AG04450 (cell line): ENCODE data around the gene NBAS. TPM values are rescaled to one million over a fixed set of nuclear protein-coding genes. Genes with fewer than 3 reads are reported as not detected.

ENCODE experiments used
- CTCF ChIA-PET: fragments of 300-600, 350-600 bp; formaldehyde crosslinking; extraction: SDS; loops from one replicate; lab custom pipeline; 2022; ENCODE audit warnings: antibody characterized with exemption, inconsistent platforms; lab: Charles Lee
- POLR2A ChIA-PET: fragments of 350-600 bp; formaldehyde crosslinking; extraction: SDS; loops from one replicate; lab custom pipeline; 2021; ENCODE audit warnings: antibody characterized with exemption, inconsistent platforms; lab: Yijun Ruan, JAX
- DNase-seq: peaks from one replicate; pipeline ENCODE4 v3.0.0-alpha.2; 2011; ENCODE audit warnings: low read depth, low spot score
- H3K27ac ChIP-seq: one replicate; pipeline ENCODE4 v1.5.1; 2012; ENCODE audit warnings: low read depth, low read length, control low read depth
- H3K27me3 ChIP-seq: one replicate; pipeline ENCODE4 v1.6.0; 2012; ENCODE audit warnings: low read length; ENCODE audit not compliant: control insufficient read depth, insufficient read depth
- H3K4me3 ChIP-seq: 2 replicates; pipeline ENCODE4 v1.5.1; 2011; ENCODE audit warnings: mild to moderate bottlenecking, low read depth, low read length, control low read depth
- H3K9me3 ChIP-seq: 2 replicates; pipeline ENCODE4 v1.5.1; 2012; ENCODE audit warnings: low read length; ENCODE audit not compliant: control insufficient read depth, insufficient read depth
- polyA plus RNA-seq: library from polyadenylated mRNA; depleted of rRNA; stranded (reverse); fragments of >200 nt; gene quantifications from 2 replicates; pipeline ENCODE4 v1.2.3, GENCODE V29; 2011
- TF ChIP-seq, protein P1 (sequence below): IDR thresholded peaks from 2 replicates; pipeline ENCODE4 v1.5.1; 2011; ENCODE audit warnings: low read depth, low read length, control low read depth, inconsistent platforms

Gene NBAS
- polyA plus RNA-seq, 1 experiment = 45.0 TPM

DNA sequence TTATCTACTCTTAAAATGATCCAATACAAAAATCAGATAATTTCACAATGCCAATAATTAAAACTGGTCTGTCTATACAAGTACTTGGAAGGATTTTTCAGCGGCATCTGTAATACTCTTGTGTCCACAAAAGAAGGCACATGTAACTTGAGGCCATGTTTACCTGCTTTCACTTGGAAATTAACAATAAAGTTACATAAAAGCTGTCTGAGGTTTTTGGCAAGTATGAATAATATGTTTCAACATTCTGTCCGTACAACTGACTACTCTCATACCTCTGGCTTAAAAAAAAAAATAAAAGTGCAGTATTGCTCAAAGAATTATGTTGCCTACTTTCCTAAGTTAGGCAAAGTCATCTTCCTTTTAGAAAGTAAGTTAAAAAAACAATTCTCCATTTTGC lies 253.6 kb downstream of the NBAS start:
- no peaks in the 10 kb centered on the region for H3K9me3 ChIP-seq
- no peak for DNase-seq
- no peak overlapping the region for H3K4me3 ChIP-seq
- CTCF ChIA-PET = no interaction called here
- TF ChIP-seq, protein P1, sequence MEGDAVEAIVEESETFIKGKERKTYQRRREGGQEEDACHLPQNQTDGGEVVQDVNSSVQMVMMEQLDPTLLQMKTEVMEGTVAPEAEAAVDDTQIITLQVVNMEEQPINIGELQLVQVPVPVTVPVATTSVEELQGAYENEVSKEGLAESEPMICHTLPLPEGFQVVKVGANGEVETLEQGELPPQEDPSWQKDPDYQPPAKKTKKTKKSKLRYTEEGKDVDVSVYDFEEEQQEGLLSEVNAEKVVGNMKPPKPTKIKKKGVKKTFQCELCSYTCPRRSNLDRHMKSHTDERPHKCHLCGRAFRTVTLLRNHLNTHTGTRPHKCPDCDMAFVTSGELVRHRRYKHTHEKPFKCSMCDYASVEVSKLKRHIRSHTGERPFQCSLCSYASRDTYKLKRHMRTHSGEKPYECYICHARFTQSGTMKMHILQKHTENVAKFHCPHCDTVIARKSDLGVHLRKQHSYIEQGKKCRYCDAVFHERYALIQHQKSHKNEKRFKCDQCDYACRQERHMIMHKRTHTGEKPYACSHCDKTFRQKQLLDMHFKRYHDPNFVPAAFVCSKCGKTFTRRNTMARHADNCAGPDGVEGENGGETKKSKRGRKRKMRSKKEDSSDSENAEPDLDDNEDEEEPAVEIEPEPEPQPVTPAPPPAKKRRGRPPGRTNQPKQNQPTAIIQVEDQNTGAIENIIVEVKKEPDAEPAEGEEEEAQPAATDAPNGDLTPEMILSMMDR = no peak
- H3K27ac ChIP-seq = no peak overlapping the region
- POLR2A ChIA-PET = no interaction called here
- no peaks in the 10 kb centered on the region for H3K27me3 ChIP-seq

DNA sequence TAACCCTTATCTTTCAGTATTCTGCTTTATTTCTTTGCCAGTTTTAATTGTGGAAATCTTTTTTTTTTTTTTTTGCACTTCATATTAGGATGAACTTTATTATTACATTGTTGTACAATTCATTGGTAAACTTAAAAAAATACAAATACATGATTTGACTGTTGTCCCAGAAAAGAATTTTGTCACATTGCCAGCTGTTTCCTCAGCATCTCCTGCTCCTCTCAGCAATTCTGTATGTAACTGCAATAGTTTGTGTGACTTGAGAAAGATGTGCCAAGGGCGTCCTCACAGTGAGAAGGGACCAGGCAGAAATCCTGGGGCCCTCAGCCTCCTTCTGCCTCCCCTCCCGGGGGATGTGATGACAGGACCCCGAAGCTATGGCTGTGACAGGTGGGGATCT lies 254.4 kb downstream of the NBAS start:
- POLR2A ChIA-PET = no interaction called here

DNA sequence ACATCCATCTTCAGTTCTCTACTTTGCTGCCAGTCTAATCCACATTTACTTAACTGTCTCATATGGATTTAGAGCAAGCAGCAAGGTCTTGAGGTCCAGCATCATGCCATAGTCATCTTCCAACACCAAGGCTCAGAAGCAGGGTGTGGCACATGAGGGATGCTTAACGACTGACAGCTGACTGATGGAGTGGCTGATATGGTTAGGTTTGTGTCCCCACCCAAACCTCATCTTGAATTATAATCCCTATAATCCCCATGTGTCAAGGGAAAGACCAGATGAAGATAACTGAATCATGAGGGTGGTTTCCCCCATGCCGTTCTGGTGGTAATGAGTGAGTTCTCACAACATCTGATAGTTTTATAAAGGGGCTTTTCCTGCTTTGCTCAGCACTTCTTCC lies 257.3 kb downstream of the NBAS start:
- TF ChIP-seq, protein P1 = no peak
- no peak for DNase-seq
- ChIA-PET CTCF (no interaction called here), POLR2A (no interaction called here)
- H3K27me3 ChIP-seq = no peaks in the 10 kb centered on the region
- no peak overlapping the region for H3K27ac ChIP-seq
- H3K9me3 ChIP-seq = no peaks in the 10 kb centered on the region
- H3K4me3 ChIP-seq = no peak overlapping the region

More for the DNA sequence above, 254.4 kb downstream of the NBAS start:
- DNase-seq = no peak
- no peak overlapping the region for H3K27ac ChIP-seq
- no peaks in the 10 kb centered on the region for H3K9me3 ChIP-seq
- TF ChIP-seq, protein P1 = no peak
- H3K4me3 ChIP-seq = no peak overlapping the region
- H3K27me3 ChIP-seq = no peaks in the 10 kb centered on the region
- CTCF ChIA-PET = no interaction called here

DNA sequence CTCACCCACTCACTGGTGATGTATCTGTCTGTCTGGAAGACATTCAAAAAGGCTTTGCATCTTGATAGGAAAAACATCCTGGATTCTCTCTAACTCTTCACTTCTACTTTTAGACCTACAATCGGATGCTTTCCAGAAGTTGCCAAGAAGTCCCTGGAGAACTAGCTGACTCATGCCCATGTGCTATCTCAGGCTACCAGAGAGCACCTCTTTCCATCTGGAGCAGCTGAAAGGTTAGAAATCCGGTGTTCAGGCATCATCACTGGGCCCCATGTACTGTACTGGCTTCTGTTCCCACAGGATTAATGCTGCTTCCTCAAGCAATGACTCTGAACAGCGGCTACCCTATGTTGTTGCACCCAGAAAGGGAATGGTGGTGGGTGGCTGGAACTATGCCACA lies 259.0 kb downstream of the NBAS start:
- TF ChIP-seq, protein P1 = no peak
- no peaks in the 10 kb centered on the region for H3K27me3 ChIP-seq
- ChIA-PET POLR2A (no interaction called here), CTCF (no interaction called here)
- no peaks in the 10 kb centered on the region for H3K9me3 ChIP-seq
- H3K27ac ChIP-seq = no peak overlapping the region
- DNase-seq = no peak
- H3K4me3 ChIP-seq = no peak overlapping the region

DNA sequence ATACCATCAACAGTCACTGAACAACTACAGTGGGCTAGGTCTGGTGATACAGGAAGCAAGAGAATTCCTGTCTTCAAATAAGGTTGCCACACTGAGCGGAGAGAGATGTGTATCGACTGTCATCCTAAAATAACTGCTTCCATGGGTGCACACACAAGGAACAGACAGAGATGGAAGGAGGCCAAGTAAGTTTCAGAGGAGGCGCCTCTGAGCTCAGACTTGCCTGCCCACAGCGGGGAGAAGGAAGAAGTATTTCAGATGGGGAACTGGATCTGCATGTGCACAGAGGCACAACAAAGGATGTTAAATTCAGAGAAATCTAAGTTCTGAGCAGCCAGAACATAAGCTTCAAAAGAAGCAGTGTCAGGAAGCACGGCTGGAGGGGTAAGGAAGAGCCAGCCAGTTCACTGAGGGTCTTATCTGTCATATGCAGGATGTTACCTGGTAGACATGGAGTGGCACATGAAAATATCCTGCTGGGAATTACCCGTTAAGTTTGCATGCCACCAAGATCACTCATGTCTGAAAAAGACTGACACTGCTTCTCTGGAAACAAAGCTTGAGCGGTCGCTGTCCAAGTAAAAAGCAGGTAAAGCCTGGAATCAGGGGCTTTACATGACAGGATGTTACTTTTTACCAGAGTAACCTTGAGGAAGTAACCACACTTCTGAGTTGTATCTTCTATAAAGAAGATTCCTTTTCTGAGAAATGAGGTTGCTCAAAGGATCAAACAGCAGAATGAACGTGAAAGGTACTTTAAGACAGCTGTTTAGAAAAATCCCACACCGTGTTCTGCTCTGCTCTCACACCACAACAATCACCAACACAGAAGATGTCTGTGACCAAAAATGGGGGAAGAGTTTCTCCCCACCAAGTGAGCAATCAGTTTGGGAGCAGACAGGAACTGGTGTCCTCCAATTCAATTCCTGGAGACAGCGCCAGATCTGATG lies 260.2 kb downstream of the NBAS start:
- CTCF ChIA-PET = no interaction called here
- DNase-seq = no peak

More for the DNA sequence above, 260.2 kb downstream of the NBAS start:
- TF ChIP-seq, protein P1 = no peak
- POLR2A ChIA-PET = interaction anchor here (0.6 kb wide), 1 partner anchor 77 kb away, joined by 6 read pairs; no protein-coding TSS in a partner anchor
- H3K27ac ChIP-seq = no peak overlapping the region
- no peak overlapping the region for H3K4me3 ChIP-seq
- no peaks in the 10 kb centered on the region for H3K27me3 ChIP-seq
- no peaks in the 10 kb centered on the region for H3K9me3 ChIP-seq
